Liver (tissue), 3 donors: ENCODE measurements around the gene TNFSF13.

Experiments
- CTCF ChIP-seq: fragments of 150-350 bp; IDR thresholded peaks from 2 replicates; pipeline ENCODE4 v1.5.1; 2017; ENCODE audit warnings: improper control_type of control experiment, low read depth, low read length; ENCODE audit not compliant: missing input control
- FOXA1 ChIP-seq: IDR thresholded peaks from 2 replicates; pipeline ENCODE4 v1.6.1; 2016; ENCODE audit warnings: antibody characterized with exemption
- GABPA ChIP-seq, 2 donors: IDR thresholded peaks in 1 of 2; conservative IDR thresholded peaks in 1 of 2; 2 replicates each; pipeline ENCODE4 v1.6.1; 2016; ENCODE audit warnings: antibody characterized with exemption in 2 of 2, mild to moderate bottlenecking in 1 of 2, moderate library complexity in 1 of 2
- JUND ChIP-seq, 2 donors: IDR thresholded peaks; 2 replicates each; pipeline ENCODE4 v1.6.1; 2016; ENCODE audit warnings: antibody characterized with exemption in 2 of 2
- MAX ChIP-seq: IDR thresholded peaks from 2 replicates; pipeline ENCODE4 v1.6.1; 2016; ENCODE audit warnings: antibody characterized with exemption
- NR2F2 ChIP-seq: IDR thresholded peaks from 2 replicates; pipeline ENCODE4 v1.6.1; 2016; ENCODE audit warnings: antibody characterized with exemption
- RAD21 ChIP-seq, 2 donors: IDR thresholded peaks; 2 replicates each; pipeline ENCODE4 v1.6.1; 2016; ENCODE audit warnings: antibody characterized with exemption in 2 of 2, mild to moderate bottlenecking in 2 of 2
- REST ChIP-seq: IDR thresholded peaks from 2 replicates; pipeline ENCODE4 v1.6.1; 2016; ENCODE audit warnings: antibody characterized with exemption, mild to moderate bottlenecking
- SP1 ChIP-seq: IDR thresholded peaks from 2 replicates; pipeline ENCODE4 v1.6.1; 2018; ENCODE audit warnings: antibody characterized with exemption, mild to moderate bottlenecking
- TAF1 ChIP-seq: conservative IDR thresholded peaks from 2 replicates; pipeline ENCODE4 v1.6.1; 2016; ENCODE audit warnings: antibody characterized with exemption, mild to moderate bottlenecking
- YY1 ChIP-seq: IDR thresholded peaks from 2 replicates; pipeline ENCODE4 v1.6.1; 2016; ENCODE audit warnings: antibody characterized with exemption, mild to moderate bottlenecking
- ZBTB33 ChIP-seq: IDR thresholded peaks from 2 replicates; pipeline ENCODE4 v1.6.1; 2016; ENCODE audit warnings: antibody characterized with exemption
- donor health status: healthy.
- donor health status: healthy.

- TF ChIP-seq CTCF: no peak
- no peak for TF ChIP-seq RAD21 (IDR thresholded peaks at IDR 0.05)
- TF ChIP-seq GABPA (IDR thresholded peaks at IDR 0.05 in 1 of 2, conservative IDR thresholded peaks at IDR 0.05 in 1 of 2): no peak
- no peak for TF ChIP-seq REST
- no peak for TF ChIP-seq MAX
- no peak for TF ChIP-seq ZBTB33
- no peak for TF ChIP-seq SP1
- no peak for TF ChIP-seq YY1
- no peak for TF ChIP-seq TAF1
- no peak for TF ChIP-seq JUND (IDR thresholded peaks at IDR 0.05)
- no peak for TF ChIP-seq NR2F2
- no peak for TF ChIP-seq FOXA1
Observed at GRCh38 chr17:7606280-7606679, 47.7 kb downstream of the TNFSF13 start.
